T-cell (primary cell): Measurements from ENCODE around the gene UMAD1. TPM values are rescaled to one million over a fixed set of nuclear protein-coding genes. Genes with fewer than 3 reads are reported as not detected.

Experiments
- ATAC-seq, 4 experiments: fragments of 200-7000 bp in 3 of 4; fragments of 150-1000 bp in 1 of 4; cut with Tn5 transposase; replicated peaks in 1 of 4; 1 replicate in 3 of 4; 2 replicates in 1 of 4; pipeline ENCODE4 v1.10.0; 2021; ENCODE audit warnings: moderate library complexity in 3 of 4, mild to moderate bottlenecking in 2 of 4, moderate number of reproducible peaks in 1 of 4
- CTCF ChIA-PET, 2 donors: fragments of 300-600 bp; sonication (Branson Sonifier 250); formaldehyde crosslinking; loops; one replicate each; lab custom pipeline; 2022; ENCODE audit warnings: antibody characterized with exemption in 2 of 2; lab: Charles Lee
- POLR2A ChIA-PET, 2 donors: fragments of 300-600 bp; sonication (Branson Sonifier 250); formaldehyde crosslinking; loops; one replicate each; lab custom pipeline; 2022; ENCODE audit warnings: antibody characterized with exemption in 2 of 2; lab: Charles Lee
- DNase-seq, 35 experiments: peaks; one replicate each; pipeline versions ENCODE4 v3.0.0 to v3.0.0-alpha.2; 2013 to 2023
- H3K27ac ChIP-seq: one replicate; pipeline ENCODE4 v1.5.1; 2013; ENCODE audit warnings: low read length
- H3K27me3 ChIP-seq, 2 experiments: replicated peaks in 1 of 2; 1 replicate in 1 of 2; 2 replicates in 1 of 2; pipeline versions ENCODE4 v1.6.1 to v1.7.0; 2013; ENCODE audit warnings: low read length in 1 of 2, mixed read lengths in 1 of 2; ENCODE audit not compliant: control insufficient read depth in 2 of 2, insufficient read depth in 2 of 2; ENCODE audit errors: extremely low read depth in 1 of 2
- H3K36me3 ChIP-seq, 2 donors: 1 replicate in 1 of 2; 2 replicates in 1 of 2; pipeline versions ENCODE4 v1.6.1 to v1.7.0; 2013; ENCODE audit warnings: low read length in 1 of 2; ENCODE audit not compliant: control insufficient read depth in 2 of 2, insufficient read depth in 1 of 2; ENCODE audit errors: extremely low read depth in 1 of 2
- H3K4me1 ChIP-seq, 2 experiments: 1 replicate in 1 of 2; 2 replicates in 1 of 2; pipeline versions ENCODE4 v1.6.1 to v1.7.0; 2013; ENCODE audit warnings: low read length in 2 of 2, mixed read lengths in 1 of 2; ENCODE audit not compliant: insufficient read depth in 2 of 2, control insufficient read depth in 1 of 2; ENCODE audit errors: extremely low read depth in 1 of 2
- H3K4me3 ChIP-seq, 2 donors: 1 replicate in 1 of 2; 2 replicates in 1 of 2; pipeline versions ENCODE4 v1.5.1 to v1.7.0; 2013; ENCODE audit warnings: mild to moderate bottlenecking in 2 of 2, low read length in 1 of 2, moderate library complexity in 1 of 2; ENCODE audit not compliant: control insufficient read depth in 1 of 2; ENCODE audit errors: extremely low read depth in 1 of 2
- H3K9me3 ChIP-seq: 2 replicates; pipeline ENCODE4 v1.7.0; 2013
- H3K27ac Mint-ChIP-seq, 2 donors: one replicate each; pipeline ENCODE4 v1.8.0; 2020 to 2021; ENCODE audit warnings: mild to moderate bottlenecking in 2 of 2, mixed read lengths in 2 of 2
- H3K27me3 Mint-ChIP-seq, 2 donors: one replicate each; pipeline ENCODE4 v1.8.0; 2021 to 2022; ENCODE audit warnings: mixed read lengths in 2 of 2
- H3K36me3 Mint-ChIP-seq: one replicate; pipeline ENCODE4 v1.8.0; 2021; ENCODE audit warnings: mixed read lengths
- H3K4me1 Mint-ChIP-seq, 3 donors: one replicate each; pipeline ENCODE4 v1.8.0; 2020 to 2022; ENCODE audit warnings: mixed read lengths in 3 of 3, mild to moderate bottlenecking in 1 of 3
- H3K4me3 Mint-ChIP-seq, 3 donors: one replicate each; pipeline ENCODE4 v1.8.0; 2020 to 2022; ENCODE audit warnings: mild to moderate bottlenecking in 3 of 3, mixed read lengths in 3 of 3, moderate library complexity in 3 of 3
- H3K9me3 Mint-ChIP-seq, 3 donors: one replicate each; pipeline ENCODE4 v1.8.0; 2020 to 2022; ENCODE audit warnings: mixed read lengths in 3 of 3
- WGBS: methylation state at CpG from one replicate; pipeline ENCODE4 v1.1.5; 2013; ENCODE audit warnings: missing lambda C conversion rate; ENCODE audit not compliant: insufficient coverage; 5-methylcytosine and 5-hydroxymethylcytosine counted together
- total RNA-seq, 35 experiments: library from RNA in 6 of 35; stranded (reverse) in 6 of 35; fragments of 120-200 nt in 1 of 35; gene quantifications; one replicate each; pipeline versions ENCODE4 v1.2.1 to v1.2.4 and lab custom pipeline; 2013 to 2026

The UMAD1 gene
- total RNA-seq, 5 donors from 2014 or later (not counting 1 experiment from before 2014, with no cell fraction given) = 13.8 to 19.8 (median 16.6) TPM

DNA sequence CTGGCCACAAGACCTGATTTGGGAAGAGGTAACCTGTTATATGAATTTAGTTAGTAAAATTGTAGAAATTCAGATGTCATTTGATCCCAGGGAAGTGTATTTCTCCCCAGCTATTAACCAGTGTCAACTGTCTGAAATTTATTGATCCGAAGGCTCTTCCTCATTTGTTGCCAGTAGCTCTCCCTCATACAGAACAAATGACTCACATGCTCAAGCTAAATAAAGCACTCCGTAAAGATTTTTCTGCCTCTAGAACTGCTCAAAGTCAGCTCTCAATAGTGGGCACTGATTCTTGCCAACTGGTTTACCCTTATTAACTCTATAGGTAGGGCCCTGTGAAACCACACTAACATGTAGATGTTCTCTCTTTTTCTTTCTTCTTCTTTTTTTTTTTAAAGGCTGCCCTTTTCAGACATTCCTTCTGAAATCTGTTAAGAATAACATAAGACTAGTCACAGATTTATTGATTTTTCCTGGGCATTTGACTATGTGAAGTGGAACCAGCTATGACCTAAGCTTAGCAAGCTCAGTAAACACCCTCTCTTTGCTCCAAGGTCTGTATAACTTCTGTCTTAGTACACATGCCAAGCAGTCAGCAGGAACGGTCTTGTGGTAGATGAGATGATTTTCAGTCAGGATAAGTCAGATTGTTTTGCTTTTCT lies 56.0 kb downstream of the UMAD1 start:
- Histone ChIP-seq H3K36me3 (no peaks in the 10 kb centered on the region), H3K27ac (no peak overlapping the region), H3K4me3 (no peak overlapping the region), H3K4me1 (no peaks in the 10 kb centered on the region), H3K9me3 (no peaks in the 10 kb centered on the region), H3K27me3 (no peaks in the 10 kb centered on the region)
- POLR2A ChIA-PET = interaction anchor here in 1 of 2 donors (0.6 kb wide), 1 partner anchor 116 kb away, joined by 3 read pairs; no protein-coding TSS in a partner anchor
- DNase-seq (no peak), ATAC-seq (no peak)
- 100% methylated on average over 2 of the region's 3 CpGs for WGBS
- Mint-ChIP-seq H3K27me3 (no peaks in the 10 kb centered on the region), H3K4me1 (peaks cover 31 to 37% (median 35%) of the 10 kb centered on the region in 3 donors), H3K27ac (no peak overlapping the region), H3K9me3 (peaks cover 2 to 4% (median 3%) of the 10 kb centered on the region in 3 donors), H3K36me3 (peaks cover 26% of the 10 kb centered on the region), H3K4me3 (no peak overlapping the region)
- CTCF ChIA-PET = interaction anchor here (0.7 to 1.0 kb wide), 2 partner anchors 14 to 163 kb away, joined by 3 read pairs; no protein-coding TSS in a partner anchor

DNA sequence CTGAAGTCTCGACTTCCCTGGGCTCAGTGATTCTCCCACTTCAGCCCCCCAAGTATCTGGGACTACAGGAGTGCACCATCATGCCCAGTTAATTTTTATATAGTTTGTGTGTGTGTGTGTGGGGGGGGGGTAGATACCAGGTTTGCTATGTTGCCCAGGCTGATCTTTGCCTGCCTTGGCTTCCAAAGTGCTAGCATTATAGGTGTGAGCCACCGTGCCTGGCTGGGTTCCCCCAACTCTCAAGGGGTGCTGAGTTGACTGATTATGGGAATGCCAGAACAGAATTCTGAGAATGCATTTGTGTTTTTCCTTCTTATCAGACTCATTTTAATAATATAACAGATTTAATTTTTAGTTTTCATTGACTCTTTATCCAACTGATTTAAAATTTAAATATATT lies 58.4 kb downstream of the UMAD1 start:
- Mint-ChIP-seq H3K4me3 (no peak overlapping the region), H3K27ac (no peak overlapping the region), H3K4me1 (peaks cover 35 to 45% (median 35%) of the 10 kb centered on the region in 3 donors), H3K9me3 (peaks cover 2 to 4% (median 3%) of the 10 kb centered on the region in 3 donors), H3K36me3 (peaks cover 32% of the 10 kb centered on the region), H3K27me3 (no peaks in the 10 kb centered on the region)
- CTCF ChIA-PET = interaction anchor here in 1 of 2 donors (1.0 kb wide), 1 partner anchor 275 kb away, joined by 4 read pairs; no protein-coding TSS in a partner anchor
- POLR2A ChIA-PET = interaction anchor here in 1 of 2 donors (0.7 kb wide), 1 partner anchor 55 kb away, joined by 5 read pairs; no protein-coding TSS in a partner anchor
- H3K36me3 ChIP-seq = no peaks in the 10 kb centered on the region
- no CpG with 5 or more reads among the region's 2 CpGs for whole genome bisulfite sequencing
- no peak overlapping the region for H3K27ac ChIP-seq
- H3K9me3 ChIP-seq = no peaks in the 10 kb centered on the region
- no peaks in the 10 kb centered on the region for H3K27me3 ChIP-seq
- H3K4me1 ChIP-seq = no peaks in the 10 kb centered on the region
- no peak for ATAC-seq
- no peak overlapping the region for H3K4me3 ChIP-seq
- DNase-seq = no peak

DNA sequence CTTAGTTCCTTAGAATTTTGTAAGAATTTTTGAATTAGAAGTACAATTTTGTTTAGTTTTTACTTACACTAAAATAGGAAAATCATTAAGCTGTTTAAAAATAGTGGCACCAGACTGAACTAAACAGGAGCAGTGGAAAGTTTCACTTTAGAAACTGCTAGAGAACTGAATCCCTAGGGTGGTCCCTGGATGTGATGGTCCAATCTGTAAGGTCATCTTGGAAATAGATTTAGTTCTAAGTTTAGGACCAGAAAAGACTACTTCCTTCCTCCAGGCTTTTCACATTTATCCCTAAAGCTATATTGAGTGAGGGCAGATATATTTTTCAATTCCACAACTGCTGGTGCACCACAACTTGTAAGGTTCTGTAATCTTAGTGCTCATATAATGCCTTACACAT lies 58.8 kb downstream of the UMAD1 start:
- H3K27ac Mint-ChIP-seq = no peak overlapping the region
- H3K9me3 Mint-ChIP-seq = peaks cover 2 to 4% (median 3%) of the 10 kb centered on the region in 3 donors
- H3K36me3 ChIP-seq = no peaks in the 10 kb centered on the region
- peaks cover 35 to 45% (median 35%) of the 10 kb centered on the region in 3 donors for H3K4me1 Mint-ChIP-seq
- CTCF ChIA-PET = interaction anchor here in 1 of 2 donors (1.0 kb wide), 1 partner anchor 276 kb away, joined by 4 read pairs; no protein-coding TSS in a partner anchor
- no peaks in the 10 kb centered on the region for H3K27me3 Mint-ChIP-seq
- no peak overlapping the region for H3K4me3 ChIP-seq
- H3K4me1 ChIP-seq = no peaks in the 10 kb centered on the region
- no peaks in the 10 kb centered on the region for H3K9me3 ChIP-seq
- no peak for ATAC-seq
- POLR2A ChIA-PET = interaction anchor here (0.6 to 0.7 kb wide), 2 partner anchors 9 to 55 kb away, joined by 3 to 5 read pairs; no protein-coding TSS in a partner anchor
- no peak overlapping the region for H3K4me3 Mint-ChIP-seq
- DNase-seq = no peak
- no peaks in the 10 kb centered on the region for H3K27me3 ChIP-seq
- no peak overlapping the region for H3K27ac ChIP-seq
- H3K36me3 Mint-ChIP-seq = peaks cover 29% of the 10 kb centered on the region

DNA sequence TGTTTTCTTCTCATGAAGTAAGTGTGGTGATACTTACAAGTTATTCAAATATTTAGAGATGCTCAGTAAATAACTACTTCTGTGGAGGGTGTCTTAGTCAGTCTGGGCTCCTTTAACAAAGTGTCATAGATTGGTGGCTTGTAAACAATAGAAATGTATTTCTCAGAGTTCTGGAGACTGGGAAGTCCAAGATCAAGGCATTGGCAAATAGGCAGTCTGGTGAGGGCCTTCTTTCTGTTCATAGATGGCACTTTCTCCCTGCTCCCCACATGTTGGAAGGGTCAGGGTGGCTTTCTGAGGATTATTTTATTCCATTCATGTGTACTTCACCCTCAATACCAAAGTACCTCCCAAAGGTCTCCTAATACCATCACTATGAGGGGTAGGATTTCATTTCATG lies 59.4 kb downstream of the UMAD1 start:
- no peaks in the 10 kb centered on the region for H3K9me3 ChIP-seq
- Mint-ChIP-seq H3K9me3 (no peaks in the 10 kb centered on the region), H3K4me3 (no peak overlapping the region), H3K4me1 (peaks cover 35 to 42% (median 35%) of the 10 kb centered on the region in 3 donors), H3K27ac (no peak overlapping the region), H3K27me3 (no peaks in the 10 kb centered on the region), H3K36me3 (peaks cover 23% of the 10 kb centered on the region)
- no peak for ATAC-seq
- no peak overlapping the region for H3K4me3 ChIP-seq
- no peaks in the 10 kb centered on the region for H3K4me1 ChIP-seq
- DNase-seq = no peak
- CTCF ChIA-PET = interaction anchor here in 1 of 2 donors (1.0 kb wide), 1 partner anchor 276 kb away, joined by 4 read pairs; no protein-coding TSS in a partner anchor
- H3K27ac ChIP-seq = no peak overlapping the region
- POLR2A ChIA-PET = no interaction called here
- H3K27me3 ChIP-seq = no peaks in the 10 kb centered on the region
- H3K36me3 ChIP-seq = no peaks in the 10 kb centered on the region

DNA sequence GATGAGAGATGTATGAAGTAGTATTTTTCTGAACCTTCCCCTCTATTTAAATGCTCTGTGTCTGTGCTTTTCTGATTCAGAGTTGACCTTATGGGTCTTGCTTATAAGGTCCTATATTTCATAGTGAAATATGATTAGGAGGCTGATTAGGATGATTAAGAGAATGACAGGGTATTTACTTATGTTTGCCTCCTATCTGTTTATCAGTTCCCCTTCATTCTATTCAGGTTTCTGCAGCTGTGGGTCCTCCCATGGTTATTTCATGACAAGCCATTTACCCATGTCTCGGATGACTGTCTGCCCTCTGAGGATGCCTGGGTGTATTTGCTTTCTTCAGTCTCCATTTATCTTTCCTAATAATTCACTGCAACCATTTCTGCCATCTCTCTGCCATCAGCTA lies 61.0 kb downstream of the UMAD1 start:
- 100% methylated on average over 1 of the region's 1 CpG for WGBS
- Histone ChIP-seq H3K27ac (no peak overlapping the region), H3K27me3 (no peaks in the 10 kb centered on the region), H3K36me3 (no peaks in the 10 kb centered on the region), H3K4me1 (no peaks in the 10 kb centered on the region), H3K9me3 (no peaks in the 10 kb centered on the region), H3K4me3 (no peak overlapping the region)
- ATAC-seq (no peak), DNase-seq (no peak)
- H3K36me3 Mint-ChIP-seq = peaks cover 20% of the 10 kb centered on the region
- H3K9me3 Mint-ChIP-seq = no peaks in the 10 kb centered on the region
- H3K4me1 Mint-ChIP-seq = peaks cover 31 to 43% (median 42%) of the 10 kb centered on the region in 3 donors
- no peak overlapping the region for H3K4me3 Mint-ChIP-seq
- POLR2A ChIA-PET = interaction anchor here in 1 of 2 donors (0.5 kb wide), 1 partner anchor 477 kb away, joined by 3 read pairs; no protein-coding TSS in a partner anchor
- no peak overlapping the region for H3K27ac Mint-ChIP-seq
- CTCF ChIA-PET = no interaction called here
- H3K27me3 Mint-ChIP-seq = no peaks in the 10 kb centered on the region

DNA sequence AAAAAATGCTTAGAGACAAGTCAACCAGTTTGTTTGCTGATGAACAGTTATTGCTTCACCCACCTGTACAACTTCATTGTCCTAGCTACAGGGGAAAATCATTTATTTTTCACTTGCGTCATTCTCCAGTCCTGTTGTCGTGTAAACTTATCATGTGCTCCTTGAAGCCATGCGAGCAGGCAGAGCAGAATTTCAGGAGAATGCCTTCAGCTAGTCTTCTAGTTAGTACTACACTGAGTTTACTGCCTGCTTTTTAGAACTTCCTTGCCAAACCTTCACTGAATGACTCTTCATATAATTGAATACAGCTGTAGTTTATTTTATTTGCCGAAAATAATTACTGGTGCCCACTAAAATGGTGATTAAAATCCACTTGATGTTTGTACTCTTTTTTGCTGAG lies 62.3 kb downstream of the UMAD1 start:
- no peaks in the 10 kb centered on the region for H3K27me3 ChIP-seq
- H3K36me3 ChIP-seq = no peaks in the 10 kb centered on the region
- POLR2A ChIA-PET = no interaction called here
- no peak overlapping the region for H3K4me3 ChIP-seq
- H3K36me3 Mint-ChIP-seq = peaks cover 17% of the 10 kb centered on the region
- DNase-seq (no peak), ATAC-seq (no peak)
- CTCF ChIA-PET = no interaction called here
- no peaks in the 10 kb centered on the region for H3K27me3 Mint-ChIP-seq
- no peaks in the 10 kb centered on the region for H3K9me3 ChIP-seq
- H3K9me3 Mint-ChIP-seq = no peaks in the 10 kb centered on the region
- H3K4me1 Mint-ChIP-seq = peaks cover 30 to 36% (median 34%) of the 10 kb centered on the region in 3 donors
- no peak overlapping the region for H3K4me3 Mint-ChIP-seq
- H3K27ac ChIP-seq = no peak overlapping the region
- 100% methylated on average over 3 of the region's 4 CpGs for WGBS
- no peaks in the 10 kb centered on the region for H3K4me1 ChIP-seq
- no peak overlapping the region for H3K27ac Mint-ChIP-seq
